HepG2 (cell line): ENCODE data around the gene SAMD5. TPM values are rescaled to one million over a fixed set of nuclear protein-coding genes. Genes with fewer than 3 reads are reported as not detected.

Experiments used
- ATAC-seq: fragments of 200-7000 bp; cut with Tn5 transposase; 3 replicates; pipeline ENCODE4 v1.9.1; 2020; ENCODE audit warnings: mild to moderate bottlenecking, moderate library complexity
- BruUV-seq: library from RNA; stranded (reverse); fragments of 400-500 nt; replicated peaks from 2 replicates; lab custom pipeline; 2021; lab: Mats Ljungman, UMichigan
- CTCF ChIA-PET: fragments of 300-600 bp; formaldehyde crosslinking; extraction: SDS; loops from one replicate; lab custom pipeline; 2021; ENCODE audit warnings: low total read pairs, inconsistent platforms, low intra/inter-chr PET ratio; lab: Yijun Ruan, JAX
- POLR2A ChIA-PET: fragments of 350-600 bp; sonication (Branson Sonifier 250); formaldehyde crosslinking; loops from one replicate; lab custom pipeline; 2020; ENCODE audit warnings: antibody characterized with exemption, inconsistent platforms; lab: Yijun Ruan, JAX
- DNase-seq: peaks from one replicate; pipeline ENCODE4 v3.0.0-alpha.2; 2015; ENCODE audit warnings: low spot score
- FAIRE-seq: peaks from 3 replicates; lab custom pipeline; 2011; peaks lifted over from hg19 to GRCh38; lab: Jason Lieb, UNC
- H2AFZ ChIP-seq: one replicate; pipeline ENCODE4 v1.6.1; 2011; ENCODE audit warnings: low read length, inconsistent platforms
- H3K27ac ChIP-seq: fragments of 300-600 bp; 3 replicates; pipeline ENCODE4 v1.8.0; 2011; ENCODE audit warnings: mixed run types, mild to moderate bottlenecking, mixed read lengths, low read length, inconsistent platforms; ENCODE audit not compliant: insufficient read depth; ENCODE audit errors: extremely low read length
- H3K27me3 ChIP-seq, 2 experiments: fragments of 200-600 bp in 1 of 2; 2 replicates in 1 of 2; 3 replicates in 1 of 2; pipeline versions ENCODE4 v1.6.0 to v1.8.0; 2011; ENCODE audit warnings: low read length in 2 of 2, mild to moderate bottlenecking in 2 of 2, moderate library complexity in 2 of 2, inconsistent platforms in 1 of 2; ENCODE audit not compliant: insufficient read depth in 2 of 2, control insufficient read depth in 1 of 2
- H3K36me3 ChIP-seq, 2 experiments: fragments of 200-600 bp in 1 of 2; replicated peaks in 1 of 2; 2 replicates in 1 of 2; 3 replicates in 1 of 2; pipeline versions ENCODE4 v1.5.1 to v1.8.0; 2011; ENCODE audit warnings: low read length in 2 of 2, inconsistent platforms in 1 of 2; ENCODE audit not compliant: insufficient read depth in 2 of 2, control insufficient read depth in 1 of 2
- H3K4me1 ChIP-seq: 2 replicates; pipeline ENCODE4 v1.5.1; 2012; ENCODE audit warnings: low read length, inconsistent platforms; ENCODE audit not compliant: insufficient read depth
- H3K4me2 ChIP-seq: 2 replicates; pipeline ENCODE4 v1.6.0; 2011; ENCODE audit warnings: low read depth, low read length, inconsistent platforms
- H3K4me3 ChIP-seq, 3 experiments: fragments of 200-600 bp in 1 of 3; sonication (generic), shearing (Covaris generic) in 1 of 3; replicated peaks in 1 of 3; 2 replicates each; pipeline ENCODE4 v1.5.1; 2011 to 2016; ENCODE audit warnings: low read length in 3 of 3, inconsistent platforms in 2 of 3, low read depth in 2 of 3, mild to moderate bottlenecking in 2 of 3, control low read depth in 1 of 3, mixed read lengths in 1 of 3; ENCODE audit not compliant: insufficient read depth in 1 of 3
- H3K79me2 ChIP-seq: one replicate; pipeline ENCODE4 v1.6.1; 2011; ENCODE audit warnings: low read length, inconsistent platforms; ENCODE audit not compliant: insufficient read depth
- H3K9ac ChIP-seq: 2 replicates; pipeline ENCODE4 v1.6.0; 2011; ENCODE audit warnings: mild to moderate bottlenecking, low read depth, low read length, inconsistent platforms; ENCODE audit not compliant: insufficient read depth
- H3K9me3 ChIP-seq: 2 replicates; pipeline ENCODE4 v1.5.1; 2012; ENCODE audit warnings: mild to moderate bottlenecking, low read length
- H4K20me1 ChIP-seq: 2 replicates; pipeline ENCODE4 v1.6.0; 2011; ENCODE audit warnings: inconsistent platforms, mild to moderate bottlenecking, low read length, moderate library complexity; ENCODE audit not compliant: insufficient read depth
- ADNP ChIP-seq: sonication (generic); formaldehyde crosslinking; IDR thresholded peaks from 2 replicates; pipeline ENCODE4 v1.4.0; 2020; ENCODE audit warnings: missing genetic modification reagents
- GABPB1 ChIP-seq: IDR thresholded peaks from 2 replicates; pipeline ENCODE4 v1.6.1; 2016; ENCODE audit warnings: mild to moderate bottlenecking, missing genetic modification reagents, moderate library complexity, missing compliant biosample characterization
- HMGA1 ChIP-seq: sonication (generic); formaldehyde crosslinking; conservative IDR thresholded peaks from 2 replicates; pipeline ENCODE4 v1.4.0; 2020; ENCODE audit warnings: missing genetic modification reagents
- HNF1A ChIP-seq, 2 experiments: sonication (generic) in 1 of 2; formaldehyde crosslinking in 1 of 2; IDR thresholded peaks; 2 replicates each; pipeline versions ENCODE4 v1.4.0 to v1.6.1; 2016 to 2020; ENCODE audit warnings: borderline replicate concordance in 1 of 2, low read depth in 1 of 2, mild to moderate bottlenecking in 1 of 2, missing genetic modification reagents in 1 of 2
- KDM2A ChIP-seq: sonication (generic); formaldehyde crosslinking; IDR thresholded peaks from 2 replicates; pipeline ENCODE4 v1.4.0; 2020; ENCODE audit warnings: low read depth, missing genetic modification reagents, borderline replicate concordance
- PBX3 ChIP-seq: sonication (generic); formaldehyde crosslinking; IDR thresholded peaks from 2 replicates; pipeline ENCODE4 v1.8.1; 2023; ENCODE audit warnings: missing genetic modification reagents, inconsistent platforms, borderline replicate concordance
- THAP11 ChIP-seq: IDR thresholded peaks from 2 replicates; pipeline ENCODE4 v1.6.1; 2016; ENCODE audit warnings: missing biosample characterization, missing genetic modification reagents
- THAP8 ChIP-seq: sonication (generic); formaldehyde crosslinking; IDR thresholded peaks from 2 replicates; pipeline ENCODE4 v1.5.1; 2020; ENCODE audit warnings: missing genetic modification reagents, mild to moderate bottlenecking, borderline replicate concordance
- ZNF260 ChIP-seq: sonication (generic); formaldehyde crosslinking; IDR thresholded peaks from 2 replicates; pipeline ENCODE4 v1.4.0; 2020; ENCODE audit warnings: missing genetic modification reagents, low read depth, mild to moderate bottlenecking, borderline replicate concordance
- ZNF574 ChIP-seq: sonication (generic); formaldehyde crosslinking; IDR thresholded peaks from 2 replicates; pipeline ENCODE4 v1.4.0; 2020; ENCODE audit warnings: missing genetic modification reagents
- ZNF776 ChIP-seq: sonication (generic); formaldehyde crosslinking; IDR thresholded peaks from 2 replicates; pipeline ENCODE4 v1.4.0; 2020; ENCODE audit warnings: mild to moderate bottlenecking, missing genetic modification reagents
- WGBS: methylation state at CpG from one replicate; pipeline ENCODE4 v1.1.6; 2017; ENCODE audit warnings: low lambda C conversion rate; 5-methylcytosine and 5-hydroxymethylcytosine counted together
- in situ Hi-C: cut with HindIII; loops from 2 replicates; pipeline ENCODE4 v1.10.0; 2017; ENCODE audit warnings: low pct_unique_long_range_greater_than_20kb; ENCODE audit not compliant: extremely low pct_ligation_motif_present
- intact Hi-C: fragments of 100-400 bp; cut with micrococcal nuclease; formaldehyde crosslinking; loops from one replicate; pipeline ENCODE4 v1.10.0; 2022; ENCODE audit not compliant: unreplicated experiment
- polyA plus RNA-seq, 8 experiments: library from polyadenylated mRNA; depleted of rRNA in 3 of 8; stranded (reverse) in 7 of 8; unstranded in 1 of 8; fragments of >200 nt; fragmentation: Illumina TruSeq in 4 of 8; extraction: Trizol in 4 of 8; gene quantifications; 2 replicates each; pipeline versions ENCODE4 v1.2.1 to v1.2.3, GENCODE V29; 2011 to 2016; ENCODE audit warnings: low read depth in 4 of 8, missing spikeins in 1 of 8, mixed read lengths in 1 of 8; ENCODE audit not compliant: insufficient read depth in 1 of 8
- total RNA-seq, 5 experiments: library from RNA; depleted of rRNA; stranded (reverse); fragments of >200 nt; fragmentation: Illumina TruSeq; extraction: Trizol; gene quantifications; 2 replicates each; pipeline ENCODE4 v1.2.3, GENCODE V29; 2016; ENCODE audit warnings: low read depth in 1 of 5

The SAMD5 gene
- total and polyA plus RNA-seq, 2 of the 13 experiments (the other 11 are each of a cell fraction or from before 2014, with no cell fraction given) = 0.02 to 0.07 TPM

- TF ChIP-seq THAP11 (CRISPR knock-in tag) (no peak), THAP8 (CRISPR knock-in tag) (no peak), ZNF574 (CRISPR knock-in tag) (peak; percentile 13; the same call in 1 of the 2 replicates), KDM2A (CRISPR knock-in tag) (0 out of 2 replicates have a peak, but pooled peaks have one; percentile 1), GABPB1 (peak; percentile 27; the same call in 1 of the 2 replicates), ZNF776 (CRISPR knock-in tag) (no peak), ZNF260 (no peak)
These were observed at the start of gene SAMD5 (continued) for GRCh38 chr6:147508042-147508865.

- Histone ChIP-seq H3K9ac (no peak overlapping the region), H3K27ac (no peak overlapping the region), H3K4me3 (no peak overlapping the region), H2AFZ (no peak overlapping the region), H3K4me1 (no peaks in the 10 kb centered on the region), H4K20me1 (no peaks in the 10 kb centered on the region), H3K9me3 (no peaks in the 10 kb centered on the region), H3K79me2 (no peaks in the 10 kb centered on the region), H3K4me2 (no peak overlapping the region), H3K36me3 (no peaks in the 10 kb centered on the region), H3K27me3 (no peaks in the 10 kb centered on the region)
- POLR2A ChIA-PET = no interaction called here
- no TSS peak for BruUV-seq
- intact Hi-C loops (no loop called here), in situ Hi-C loops (no loop called here)
- no peak for ATAC-seq
- FAIRE-seq = no peak
- no peak for DNase-seq
- 0% methylated on average over 1 of the region's 1 CpG for WGBS
- CTCF ChIA-PET = no interaction called here
- TF ChIP-seq ADNP (CRISPR knock-in tag) (no peak), HMGA1 (no peak), PBX3 (CRISPR knock-in tag) (no peak), HNF1A (IDR thresholded peaks at IDR 0.05; ENCODE audit: low read depth) (no peak), HNF1A (CRISPR knock-in tag; IDR thresholded peaks at IDR 0.05; ENCODE audit: borderline replicate concordance) (no peak)
These were observed 48.7 kb upstream of the SAMD5 start for GRCh38 chr6:147459780-147460179.
